Stimulated activated naive CD8-positive, alpha-beta T cell treated with anti-CD3 and anti-CD28 coated beads, Interleukin-15, Interleukin-2, amounts not matched to agents 100 ng/mL and 50 ng/mL, for 24 hours (primary cell): ENCODE measurements around the gene NPR1.
"Not testable (repeated sequence)": the region's sequence is repeated elsewhere in the genome, so short reads cannot be mapped to it uniquely, and the experiment has no call there.

Experiments
- H3K27ac Mint-ChIP-seq: one replicate; pipeline ENCODE4 v1.8.0; 2021; ENCODE audit warnings: mild to moderate bottlenecking, mixed read lengths
- H3K27me3 Mint-ChIP-seq: one replicate; pipeline ENCODE4 v1.8.0; 2021; ENCODE audit warnings: mixed read lengths
- H3K36me3 Mint-ChIP-seq: one replicate; pipeline ENCODE4 v1.8.0; 2021; ENCODE audit warnings: low read depth, mixed read lengths
- H3K4me1 Mint-ChIP-seq: one replicate; pipeline ENCODE4 v1.8.0; 2021; ENCODE audit warnings: low read depth, mixed read lengths
- H3K4me3 Mint-ChIP-seq: one replicate; pipeline ENCODE4 v1.8.0; 2021; ENCODE audit warnings: mild to moderate bottlenecking, mixed read lengths
- H3K9me3 Mint-ChIP-seq: one replicate; pipeline ENCODE4 v1.8.0; 2021; ENCODE audit warnings: mixed read lengths

NPR1 gene

DNA sequence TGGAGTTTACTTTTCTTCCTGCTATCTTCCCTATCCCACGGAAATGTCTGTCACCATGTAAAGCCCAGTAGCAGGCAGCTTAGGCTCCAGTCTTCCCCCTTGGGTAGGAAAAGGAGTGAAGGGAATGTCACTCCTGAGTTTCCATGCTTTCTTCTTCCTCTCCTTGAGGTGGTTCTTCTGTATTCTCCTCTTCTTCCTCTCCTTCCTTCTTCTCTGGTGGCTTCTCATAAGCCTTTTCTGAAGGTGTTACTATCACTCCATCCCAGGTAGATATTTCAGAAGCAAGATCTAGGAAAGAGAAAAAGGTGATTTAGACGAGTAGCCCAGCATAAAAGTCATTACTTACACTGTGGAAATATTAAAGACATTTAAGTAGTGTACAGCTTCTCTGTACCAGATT lies 16.2 kb upstream of the NPR1 start:
- Mint-ChIP-seq H3K9me3 (no peaks in the 10 kb centered on the region), H3K27me3 (no peaks in the 10 kb centered on the region), H3K4me3 (no peak overlapping the region), H3K36me3 (peaks cover 36% of the 10 kb centered on the region), H3K4me1 (peaks cover 21% of the 10 kb centered on the region), H3K27ac (peak overlapping the region; percentile 32)

DNA sequence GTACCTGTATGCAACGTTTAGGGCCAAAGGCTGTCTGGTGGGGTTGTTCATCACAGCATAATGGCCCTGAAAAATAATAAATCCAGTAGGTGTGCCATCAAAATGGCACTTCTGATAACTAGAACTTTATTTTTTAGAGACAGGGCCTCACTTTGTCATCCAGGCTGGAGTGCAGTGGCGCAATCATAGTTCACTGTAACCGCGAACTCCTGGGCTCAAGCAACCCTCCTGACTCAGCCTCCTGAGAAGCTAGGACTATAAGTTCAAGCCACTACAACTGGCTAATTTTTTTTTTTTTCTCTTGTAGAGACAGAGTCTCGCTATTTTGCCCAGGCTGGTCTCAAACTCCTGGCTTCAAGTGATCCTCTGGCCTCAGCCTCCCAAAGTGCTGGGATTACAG lies 15.3 kb upstream of the NPR1 start:
- peaks cover 26% of the 10 kb centered on the region for H3K4me1 Mint-ChIP-seq
- H3K27me3 Mint-ChIP-seq: no peaks in the 10 kb centered on the region
- H3K36me3 Mint-ChIP-seq: peaks cover 36% of the 10 kb centered on the region

DNA sequence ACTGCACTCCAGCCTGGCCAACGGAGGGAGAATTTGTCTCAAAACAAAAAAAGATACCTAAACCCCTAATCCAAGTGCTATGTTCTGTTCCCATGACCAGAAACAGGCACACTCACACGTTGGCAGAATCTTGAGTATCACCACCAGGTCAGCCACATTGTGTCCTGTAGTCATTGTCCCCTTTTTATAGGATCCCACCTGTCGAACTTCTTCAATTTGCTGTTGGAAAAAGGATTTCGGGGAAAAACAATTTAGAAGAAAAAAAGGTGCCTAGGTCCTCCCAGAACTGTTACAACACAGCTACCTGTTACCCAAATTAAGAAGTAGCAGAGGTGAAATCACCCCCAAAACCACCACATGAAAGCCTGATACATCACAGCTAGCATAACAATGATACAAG lies 11.0 kb upstream of the NPR1 start:
- Mint-ChIP-seq H3K36me3 (peaks cover 17% of the 10 kb centered on the region), H3K9me3 (no peaks in the 10 kb centered on the region), H3K27ac (peak overlapping the region; percentile 82), H3K4me3 (peak overlapping the region; percentile 33), H3K27me3 (no peaks in the 10 kb centered on the region), H3K4me1 (peaks cover 37% of the 10 kb centered on the region)

More for the DNA sequence above, 15.3 kb upstream of the NPR1 start:
- H3K9me3 Mint-ChIP-seq: no peaks in the 10 kb centered on the region
- no peak overlapping the region for H3K27ac Mint-ChIP-seq
- no peak overlapping the region for H3K4me3 Mint-ChIP-seq

DNA sequence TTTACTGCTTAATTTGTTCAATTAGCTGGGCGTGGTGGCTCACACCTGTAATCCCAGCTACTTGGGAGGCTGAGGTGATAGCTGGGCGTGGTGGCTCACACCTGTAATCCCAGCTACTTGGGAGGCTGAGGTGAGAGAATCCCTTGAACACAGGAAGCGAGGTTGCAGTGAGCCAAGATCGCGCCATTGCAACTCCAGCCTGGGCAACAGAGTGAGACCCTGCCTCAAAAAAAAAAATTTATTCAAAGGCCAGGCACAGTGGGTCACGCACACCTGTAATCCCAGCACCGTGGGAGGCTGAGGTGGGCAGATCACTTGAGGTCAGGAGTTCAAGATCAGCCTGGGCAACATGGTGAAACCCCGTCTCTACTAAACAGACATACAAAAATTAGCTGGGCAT lies 9.8 kb upstream of the NPR1 start:
- H3K9me3 Mint-ChIP-seq, H3K4me3 Mint-ChIP-seq, H3K36me3 Mint-ChIP-seq, H3K27me3 Mint-ChIP-seq: not testable (repeated sequence)
- Mint-ChIP-seq H3K4me1 (peaks cover 37% of the 10 kb centered on the region), H3K27ac (peak overlapping the region; percentile 82)

DNA sequence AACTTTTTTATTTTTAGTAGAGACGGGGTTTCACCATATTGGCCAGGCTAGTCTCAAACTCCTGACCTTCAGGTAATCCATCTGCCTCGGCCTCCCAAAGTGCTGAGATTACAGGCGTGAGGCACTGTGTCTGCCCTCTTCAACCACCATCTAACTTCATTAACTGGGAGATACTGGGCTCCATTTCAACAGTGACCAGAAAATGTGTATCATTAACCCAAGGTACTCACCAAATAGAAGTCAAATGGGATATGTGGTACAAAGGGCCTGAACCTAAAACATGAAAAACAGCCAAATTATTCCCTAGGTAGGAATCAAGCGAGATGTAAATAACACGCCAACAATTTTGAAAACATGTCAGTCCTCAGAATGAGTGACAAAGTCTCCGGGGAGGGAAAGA lies 8.9 kb upstream of the NPR1 start:
- Mint-ChIP-seq H3K4me3 (no peak overlapping the region), H3K27ac (no peak overlapping the region), H3K4me1 (peaks cover 37% of the 10 kb centered on the region), H3K9me3 (no peaks in the 10 kb centered on the region), H3K36me3 (no peaks in the 10 kb centered on the region), H3K27me3 (no peaks in the 10 kb centered on the region)

DNA sequence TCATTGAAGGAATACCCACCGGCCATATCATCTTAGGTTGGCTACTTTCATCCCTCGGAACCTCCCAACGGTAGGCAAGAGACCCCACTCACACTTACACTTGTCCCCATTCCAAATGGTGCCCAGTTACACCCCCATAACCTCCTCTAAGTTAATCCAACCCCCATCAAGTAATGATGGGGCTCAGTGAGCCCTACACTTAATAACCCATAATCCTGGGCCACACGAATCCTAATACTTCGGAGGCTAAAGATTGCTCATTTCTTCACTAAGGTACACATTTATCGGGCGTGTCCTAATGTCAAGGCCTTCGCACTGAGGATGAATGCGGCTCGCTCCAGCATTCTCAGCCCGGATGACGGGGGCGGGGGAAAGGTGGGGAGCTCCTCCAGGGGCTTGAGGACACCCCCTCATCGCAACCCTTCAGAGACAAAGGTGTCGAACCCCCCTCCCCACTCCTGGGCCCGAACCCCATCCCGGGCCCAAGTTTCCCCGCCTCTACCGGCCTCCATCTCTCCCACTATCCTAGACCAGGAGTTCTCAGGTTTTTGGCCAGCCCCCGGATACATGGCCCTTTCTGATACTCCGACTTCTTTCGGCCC lies 8.1 kb upstream of the NPR1 start:
- Mint-ChIP-seq H3K4me3 (no peak overlapping the region), H3K4me1 (peaks cover 37% of the 10 kb centered on the region), H3K27ac (no peak overlapping the region), H3K36me3 (no peaks in the 10 kb centered on the region), H3K27me3 (no peaks in the 10 kb centered on the region), H3K9me3 (no peaks in the 10 kb centered on the region)

DNA sequence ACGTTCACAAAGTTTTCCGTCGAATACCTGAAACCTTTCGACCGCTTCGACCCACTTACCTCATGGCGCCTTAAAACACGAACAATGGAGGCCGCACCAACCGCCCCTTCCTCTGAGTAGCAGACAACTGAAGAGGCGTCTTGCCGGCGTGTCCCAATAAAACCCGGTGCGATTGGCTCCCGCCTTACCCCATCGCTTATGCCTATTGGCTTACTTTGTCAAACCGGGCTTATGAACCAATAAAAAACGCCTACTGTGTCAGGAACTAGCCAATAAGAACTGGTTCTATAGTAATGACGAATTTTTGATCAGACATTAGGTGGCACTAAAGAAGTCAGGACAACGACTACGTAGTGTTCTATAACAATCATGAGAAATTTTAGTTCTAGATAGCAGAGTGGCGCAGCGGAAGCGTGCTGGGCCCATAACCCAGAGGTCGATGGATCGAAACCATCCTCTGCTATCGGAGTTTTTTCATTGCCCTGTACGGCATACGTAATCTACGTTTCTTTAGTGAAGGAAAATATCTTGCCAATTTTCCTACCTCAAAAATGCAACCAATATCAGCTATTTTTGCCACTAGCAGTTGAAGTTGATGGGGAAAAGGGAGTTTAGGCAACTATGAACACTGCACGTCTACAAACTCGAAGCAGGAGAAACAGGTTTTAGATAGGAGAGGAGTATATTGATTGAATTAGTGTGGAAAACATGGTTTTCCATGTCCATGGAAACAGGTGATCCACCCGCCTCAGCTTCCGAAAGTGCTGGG lies 7.4 kb upstream of the NPR1 start, which contains the start of gene ILF2:
ILF2 (minus strand) TSS at position 135 of the 769 bp plus-strand sequence; CDS start at position 64, 71 bp downstream.
- H3K9me3 Mint-ChIP-seq: no peaks in the 10 kb centered on the region
- H3K36me3 Mint-ChIP-seq: no peaks in the 10 kb centered on the region
- no peaks in the 10 kb centered on the region for H3K27me3 Mint-ChIP-seq
- H3K4me3 Mint-ChIP-seq: no peak within 1 kb of the TSS
- H3K4me1 Mint-ChIP-seq: peaks cover 37% of the 10 kb centered on the region
- no peak within 1 kb of the TSS for H3K27ac Mint-ChIP-seq

DNA sequence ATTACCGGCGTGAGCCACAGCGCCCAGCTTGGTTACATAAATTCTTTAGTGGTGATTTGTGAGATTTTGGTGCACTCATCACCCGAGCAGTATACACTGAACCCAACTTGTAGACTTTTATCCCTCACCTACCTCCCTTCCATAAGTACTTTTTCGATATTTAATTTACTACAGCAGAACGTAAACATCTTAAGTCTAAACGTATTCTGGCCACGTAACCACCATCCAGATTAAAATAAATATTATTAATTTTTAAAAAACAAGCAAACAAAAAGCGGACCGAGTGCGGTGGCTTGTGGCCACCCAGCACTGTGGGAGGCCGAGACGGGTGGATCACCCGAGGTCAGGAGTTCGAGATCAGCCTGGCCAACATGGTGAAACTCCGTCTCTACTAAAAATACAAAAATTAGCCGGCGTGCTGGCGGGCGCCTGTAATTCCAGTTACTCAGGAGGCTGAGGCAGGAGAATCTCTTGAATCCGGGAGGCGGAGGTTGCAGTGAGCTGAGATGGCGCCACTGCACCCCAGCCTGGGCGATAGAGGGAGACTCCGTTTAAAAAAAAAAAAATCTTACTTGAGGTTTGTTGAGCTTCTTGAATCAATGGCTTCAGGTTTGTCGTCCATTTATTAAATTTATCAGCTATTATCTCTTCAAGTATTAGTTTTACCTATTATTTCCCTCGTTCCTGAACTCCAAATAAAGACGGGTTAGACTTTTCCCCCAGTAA lies 6.7 kb upstream of the NPR1 start:
- H3K27me3 Mint-ChIP-seq, H3K9me3 Mint-ChIP-seq, H3K27ac Mint-ChIP-seq, H3K4me3 Mint-ChIP-seq, H3K36me3 Mint-ChIP-seq: not testable (repeated sequence)
- peaks cover 37% of the 10 kb centered on the region for H3K4me1 Mint-ChIP-seq

DNA sequence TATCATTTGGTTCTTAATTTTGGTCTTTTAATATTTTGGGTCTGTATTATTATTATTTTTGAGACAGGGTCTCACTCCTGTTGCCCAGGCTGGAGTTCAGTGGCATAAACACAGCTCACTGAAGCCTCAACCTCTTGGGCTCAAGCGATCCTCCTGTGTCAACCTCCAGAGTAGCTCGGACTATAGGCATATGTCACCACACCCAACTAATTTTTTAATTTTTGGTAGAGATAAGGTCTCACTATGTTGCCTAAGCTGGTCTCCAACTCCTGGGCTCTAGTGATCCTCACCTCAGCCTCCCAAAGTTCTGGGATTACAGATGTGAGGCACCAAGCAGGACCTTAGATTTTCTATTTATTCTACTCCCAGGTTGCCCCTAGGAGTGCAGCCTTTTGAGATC lies 5.0 kb upstream of the NPR1 start:
- Mint-ChIP-seq H3K27me3 (peaks cover 20% of the 10 kb centered on the region), H3K9me3 (no peaks in the 10 kb centered on the region), H3K4me3 (no peak overlapping the region), H3K4me1 (peaks cover 33% of the 10 kb centered on the region), H3K27ac (no peak overlapping the region), H3K36me3 (no peaks in the 10 kb centered on the region)

DNA sequence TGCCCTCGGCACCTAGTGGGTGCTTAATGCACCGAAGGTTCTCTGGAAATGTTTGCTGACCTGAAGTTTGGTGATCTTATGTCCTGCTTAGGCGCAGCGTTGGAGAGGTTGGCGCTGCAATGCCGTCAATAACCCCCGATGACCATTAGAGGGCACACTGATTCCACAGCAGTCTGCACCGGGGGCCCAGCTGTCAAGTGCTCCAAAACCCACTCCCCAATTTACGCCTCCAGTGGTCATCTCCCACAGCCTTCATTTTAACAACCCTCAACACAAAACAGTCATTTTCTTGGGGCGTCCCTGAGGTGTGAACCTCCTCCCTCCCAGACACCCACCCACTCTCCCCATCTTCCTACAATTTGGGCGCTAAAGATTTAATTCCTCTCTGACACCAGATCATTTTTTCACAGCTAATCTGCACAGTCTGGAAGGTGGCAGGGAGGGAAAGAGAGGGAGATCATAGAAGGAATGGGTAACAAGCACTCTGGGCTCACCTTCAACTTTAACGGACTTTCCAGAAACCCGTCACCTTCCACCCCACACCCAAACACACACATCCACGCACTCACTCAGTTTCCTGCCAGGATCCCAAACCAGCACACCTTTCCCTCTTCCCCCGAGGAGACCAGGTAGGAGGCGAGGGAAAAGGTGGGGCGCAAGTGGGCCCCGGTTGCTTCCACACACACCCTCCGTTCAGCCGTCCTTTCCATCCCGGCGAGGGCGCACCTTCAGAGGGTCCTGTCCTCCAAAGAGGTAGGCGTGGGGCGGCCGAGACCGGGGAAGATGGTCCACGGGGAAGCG lies 570 bp upstream of the NPR1 start:
- H3K9me3 Mint-ChIP-seq: no peaks in the 10 kb centered on the region
- H3K36me3 Mint-ChIP-seq: no peaks in the 10 kb centered on the region
- H3K4me3 Mint-ChIP-seq: peak overlapping the region; percentile 66
- peaks cover 19% of the 10 kb centered on the region for H3K4me1 Mint-ChIP-seq
- H3K27ac Mint-ChIP-seq: no peak overlapping the region
- H3K27me3 Mint-ChIP-seq: peaks cover 45% of the 10 kb centered on the region

DNA sequence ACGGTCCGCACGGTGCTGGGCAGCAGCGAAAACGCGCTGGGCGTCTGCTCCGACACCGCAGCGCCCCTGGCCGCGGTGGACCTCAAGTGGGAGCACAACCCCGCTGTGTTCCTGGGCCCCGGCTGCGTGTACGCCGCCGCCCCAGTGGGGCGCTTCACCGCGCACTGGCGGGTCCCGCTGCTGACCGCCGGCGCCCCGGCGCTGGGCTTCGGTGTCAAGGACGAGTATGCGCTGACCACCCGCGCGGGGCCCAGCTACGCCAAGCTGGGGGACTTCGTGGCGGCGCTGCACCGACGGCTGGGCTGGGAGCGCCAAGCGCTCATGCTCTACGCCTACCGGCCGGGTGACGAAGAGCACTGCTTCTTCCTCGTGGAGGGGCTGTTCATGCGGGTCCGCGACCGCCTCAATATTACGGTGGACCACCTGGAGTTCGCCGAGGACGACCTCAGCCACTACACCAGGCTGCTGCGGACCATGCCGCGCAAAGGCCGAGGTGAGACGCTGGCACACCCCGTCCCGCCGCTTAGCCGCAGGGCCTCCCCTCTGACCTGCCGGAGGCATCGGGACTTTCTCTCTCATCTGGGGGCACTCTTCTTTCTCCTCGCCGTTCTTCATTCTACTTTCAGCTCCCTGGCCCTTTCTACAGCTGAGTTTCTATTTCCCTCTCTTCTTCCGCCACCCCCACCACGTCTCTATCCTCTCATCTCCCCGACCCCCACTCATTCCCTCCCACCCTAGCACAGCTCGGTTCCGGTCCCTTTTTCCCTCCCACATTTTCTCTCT lies 1.0 kb downstream of the NPR1 start:
- Mint-ChIP-seq H3K4me1 (peaks cover 19% of the 10 kb centered on the region), H3K27ac (no peak overlapping the region), H3K27me3 (peaks cover 53% of the 10 kb centered on the region), H3K36me3 (no peaks in the 10 kb centered on the region), H3K4me3 (peak overlapping the region; percentile 50), H3K9me3 (no peaks in the 10 kb centered on the region)

DNA sequence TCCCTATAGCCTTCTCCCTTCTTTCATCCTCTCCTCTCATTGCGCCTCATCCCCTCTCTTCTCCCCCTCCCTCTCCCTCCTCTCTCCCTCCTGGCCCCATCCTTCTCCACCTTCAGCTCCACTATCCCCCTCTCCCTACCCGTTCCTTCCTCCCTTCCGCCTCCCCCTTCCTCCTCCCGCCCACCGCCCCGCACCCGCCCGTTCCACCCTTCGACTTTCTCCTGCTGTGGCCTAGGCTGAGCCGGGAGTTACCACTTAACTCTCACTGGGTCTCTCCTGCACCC lies 1.6 kb downstream of the NPR1 start:
- peaks cover 53% of the 10 kb centered on the region for H3K27me3 Mint-ChIP-seq

DNA sequence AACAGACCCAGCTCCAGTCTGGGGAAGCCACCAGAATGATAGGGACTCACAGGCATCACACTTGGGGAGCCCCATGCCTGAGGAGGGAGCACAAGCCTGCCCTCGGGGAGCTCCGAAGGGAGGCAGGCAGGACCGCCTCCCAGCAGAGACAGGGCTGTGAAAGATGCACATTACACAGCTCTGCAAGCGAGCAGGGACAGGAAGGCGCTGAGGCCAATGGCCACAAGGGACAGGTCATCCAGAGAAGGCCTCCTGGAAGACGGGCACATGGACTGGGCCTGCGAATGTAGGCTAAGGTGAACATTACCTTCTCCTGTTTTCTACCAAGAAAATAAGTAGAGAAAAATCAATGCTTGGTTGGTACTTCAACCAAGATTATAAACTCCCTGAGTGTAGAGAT lies 4.2 kb downstream of the NPR1 start:
- no peak overlapping the region for H3K27ac Mint-ChIP-seq
- H3K27me3 Mint-ChIP-seq: peaks cover 41% of the 10 kb centered on the region
- no peaks in the 10 kb centered on the region for H3K9me3 Mint-ChIP-seq
- H3K4me3 Mint-ChIP-seq: no peak overlapping the region
- no peaks in the 10 kb centered on the region for H3K36me3 Mint-ChIP-seq
- H3K4me1 Mint-ChIP-seq: peaks cover 16% of the 10 kb centered on the region

More for the DNA sequence above, 1.6 kb downstream of the NPR1 start:
- Mint-ChIP-seq H3K27ac (no peak overlapping the region), H3K4me1 (peaks cover 19% of the 10 kb centered on the region), H3K4me3 (no peak overlapping the region), H3K9me3 (no peaks in the 10 kb centered on the region), H3K36me3 (no peaks in the 10 kb centered on the region)

DNA sequence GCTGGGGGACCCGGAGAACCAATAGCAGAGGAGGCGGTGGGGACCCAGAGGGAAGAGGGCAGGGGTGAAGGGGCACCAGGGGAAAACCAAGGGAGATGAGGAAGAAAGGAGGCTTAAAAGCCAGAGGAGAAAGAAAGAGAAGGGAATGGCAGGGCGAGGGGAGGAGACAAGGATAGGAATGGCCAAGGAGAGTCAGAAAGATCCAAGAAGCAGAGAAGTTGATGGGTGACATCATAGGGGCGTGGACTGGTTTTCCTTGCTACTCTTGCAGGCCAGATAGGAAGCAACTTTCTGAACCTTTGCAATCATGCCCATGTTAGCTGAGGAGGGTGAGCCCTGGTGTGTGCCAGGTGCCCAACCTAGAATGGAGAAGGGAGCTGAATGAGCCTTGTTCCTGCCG lies 5.4 kb downstream of the NPR1 start:
- Mint-ChIP-seq H3K27me3 (peaks cover 30% of the 10 kb centered on the region), H3K9me3 (no peaks in the 10 kb centered on the region)

More for the DNA sequence above, 5.4 kb downstream of the NPR1 start:
- H3K27ac Mint-ChIP-seq: no peak overlapping the region
- peaks cover 5% of the 10 kb centered on the region for H3K4me1 Mint-ChIP-seq
- H3K4me3 Mint-ChIP-seq: no peak overlapping the region
- no peaks in the 10 kb centered on the region for H3K36me3 Mint-ChIP-seq
